Right lobe of liver (tissue), 6 donors: ENCODE measurements around the gene S100PBP. TPM values are rescaled to one million over a fixed set of nuclear protein-coding genes. Genes with fewer than 3 reads are reported as not detected.

Source experiments
- ATAC-seq, 4 donors: fragments of 200-7000 bp; cut with Tn5 transposase; one replicate each; pipeline ENCODE4 v1.9.1; 2020; ENCODE audit warnings: mild to moderate bottlenecking in 4 of 4, moderate library complexity in 4 of 4
- DNase-seq, 3 donors: peaks; one replicate each; pipeline ENCODE4 v3.0.0-alpha.2; 2020
- H3K27ac ChIP-seq, 3 donors: fragments of 200-600 bp; one replicate each; pipeline ENCODE4 v1.8.0; 2022
- H3K27me3 ChIP-seq, 2 donors: fragments of 200-600 bp; one replicate each; pipeline ENCODE4 v1.8.0; 2022
- H3K36me3 ChIP-seq, 4 donors: fragments of 200-600 bp; sonication (generic) in 1 of 4; one replicate each; pipeline versions ENCODE4 v1.5.1 to v1.8.0; 2017 to 2022; ENCODE audit warnings: control low read depth in 1 of 4
- H3K4me1 ChIP-seq, 4 donors: fragments of 200-600 bp; sonication (generic) in 1 of 4; one replicate each; pipeline versions ENCODE4 v1.5.1 to v1.8.0; 2017 to 2022; ENCODE audit warnings: control low read depth in 1 of 4
- H3K4me3 ChIP-seq, 3 donors: fragments of 200-600 bp; one replicate each; pipeline ENCODE4 v1.8.0; 2022
- H3K9me3 ChIP-seq, 4 donors: fragments of 200-600 bp; sonication (generic) in 1 of 4; one replicate each; pipeline versions ENCODE4 v1.5.1 to v1.8.0; 2017 to 2022; ENCODE audit warnings: control low read depth in 1 of 4
- POLR2A ChIP-seq: fragments of 450-650 bp; IDR thresholded peaks from one replicate; pipeline ENCODE4 v1.6.1; 2017; ENCODE audit warnings: antibody characterized with exemption, mild to moderate bottlenecking
- WGBS: methylation state at CpG from one replicate; pipeline ENCODE4 v1.1.6; 2018; ENCODE audit warnings: low coverage, low lambda C conversion rate; ENCODE audit not compliant: insufficient coverage; ENCODE audit errors: missing lambda C conversion rate; 5-methylcytosine and 5-hydroxymethylcytosine counted together
- intact Hi-C, 2 donors: fragments of 100-400 bp; cut with DNase I; formaldehyde crosslinking; loops; one replicate each; pipeline versions ENCODE4 v1.11.2 to v1.14.1; 2022
- total RNA-seq, 6 experiments: library from RNA; depleted of rRNA in 2 of 6; stranded (reverse); fragments of >200 nt in 2 of 6; fragmentation: NEBNext Ultra II Directional in 3 of 6; extraction: Animal tissue kit (Norgen Biotek cat#: 25700) in 3 of 6; gene quantifications; one replicate each; pipeline versions ENCODE4 v1.1.0 to v1.2.4, GENCODE V29; 2016 to 2023
- TF ChIP-seq, protein P1 (sequence below), 4 donors: fragments of 200-600 bp in 3 of 4; fragments of 450-650 bp in 1 of 4; IDR thresholded peaks; one replicate each; pipeline versions ENCODE4 v1.5.1 to v1.8.0; 2016 to 2022; ENCODE audit warnings: antibody characterized with exemption in 4 of 4, mild to moderate bottlenecking in 2 of 4
- donor health status: DM: no; HTN: yes; CAD: no.
- donor health status: DM: no; HTN: no; CAD: no.
- donor health status: DM: no; HTN: no; CAD: no.
- donor health status: DM: no; HTN: yes; CAD: no.
- donor health status: DM: no; HTN: yes; CAD: no.

The S100PBP gene
- total RNA-seq, 6 experiments from 2014 or later, result 7.6 to 14.6 (median 10.5) TPM

DNA sequence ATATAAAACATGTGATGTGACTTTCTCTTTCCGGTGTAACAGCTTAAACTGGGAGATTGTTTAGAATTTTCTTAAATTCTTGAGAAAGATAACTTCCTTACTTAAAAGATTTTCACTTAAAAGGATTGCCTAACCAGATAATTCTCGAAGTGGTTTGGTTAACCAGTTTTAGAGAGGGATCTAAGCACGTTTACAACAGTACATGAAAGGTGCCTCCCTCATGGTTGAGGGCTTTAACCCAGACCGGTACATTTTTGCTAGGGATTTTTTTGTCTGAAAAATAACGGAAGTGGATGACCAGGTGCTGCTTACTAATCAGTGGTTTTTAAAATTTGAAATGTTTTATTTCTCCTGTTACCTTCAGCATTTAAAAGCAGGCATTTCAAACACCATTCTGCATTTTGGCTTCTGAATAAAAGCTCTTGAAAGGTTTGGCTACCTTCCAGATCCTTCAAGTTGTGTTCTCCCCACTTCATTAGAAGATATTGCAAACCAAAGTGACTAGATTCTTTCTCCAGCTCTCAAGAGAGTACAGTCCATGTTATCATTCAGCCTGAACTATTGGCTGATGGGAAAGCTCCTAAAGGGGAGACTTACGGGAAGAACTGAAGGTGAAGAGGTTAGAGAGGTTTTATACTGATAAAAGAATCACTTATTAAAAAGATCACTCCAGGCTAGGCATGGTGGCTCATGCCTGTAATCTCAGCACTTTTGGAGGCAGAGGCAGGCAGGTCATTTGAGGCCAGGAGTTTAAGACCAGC lies 12.8 kb downstream of the S100PBP start:
- DNase-seq (no peak), ATAC-seq (no peak)
- intact Hi-C loops, result no loop called here
- peaks cover 0 to 60% (median 19%) of the 10 kb centered on the region in 4 donors for H3K36me3 ChIP-seq
- no peaks in the 10 kb centered on the region for H3K9me3 ChIP-seq
- 70% methylated on average over 6 of the region's 6 CpGs for WGBS
- no peaks in the 10 kb centered on the region for H3K27me3 ChIP-seq
- H3K4me3 ChIP-seq, result no peak overlapping the region
- TF ChIP-seq, protein P1, sequence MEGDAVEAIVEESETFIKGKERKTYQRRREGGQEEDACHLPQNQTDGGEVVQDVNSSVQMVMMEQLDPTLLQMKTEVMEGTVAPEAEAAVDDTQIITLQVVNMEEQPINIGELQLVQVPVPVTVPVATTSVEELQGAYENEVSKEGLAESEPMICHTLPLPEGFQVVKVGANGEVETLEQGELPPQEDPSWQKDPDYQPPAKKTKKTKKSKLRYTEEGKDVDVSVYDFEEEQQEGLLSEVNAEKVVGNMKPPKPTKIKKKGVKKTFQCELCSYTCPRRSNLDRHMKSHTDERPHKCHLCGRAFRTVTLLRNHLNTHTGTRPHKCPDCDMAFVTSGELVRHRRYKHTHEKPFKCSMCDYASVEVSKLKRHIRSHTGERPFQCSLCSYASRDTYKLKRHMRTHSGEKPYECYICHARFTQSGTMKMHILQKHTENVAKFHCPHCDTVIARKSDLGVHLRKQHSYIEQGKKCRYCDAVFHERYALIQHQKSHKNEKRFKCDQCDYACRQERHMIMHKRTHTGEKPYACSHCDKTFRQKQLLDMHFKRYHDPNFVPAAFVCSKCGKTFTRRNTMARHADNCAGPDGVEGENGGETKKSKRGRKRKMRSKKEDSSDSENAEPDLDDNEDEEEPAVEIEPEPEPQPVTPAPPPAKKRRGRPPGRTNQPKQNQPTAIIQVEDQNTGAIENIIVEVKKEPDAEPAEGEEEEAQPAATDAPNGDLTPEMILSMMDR (IDR thresholded peaks at IDR 0.05), result no peak
- TF ChIP-seq POLR2A, result no peak
- no peak overlapping the region for H3K27ac ChIP-seq
- peaks cover 0 to 14% (median 3%) of the 10 kb centered on the region in 4 donors for H3K4me1 ChIP-seq

DNA sequence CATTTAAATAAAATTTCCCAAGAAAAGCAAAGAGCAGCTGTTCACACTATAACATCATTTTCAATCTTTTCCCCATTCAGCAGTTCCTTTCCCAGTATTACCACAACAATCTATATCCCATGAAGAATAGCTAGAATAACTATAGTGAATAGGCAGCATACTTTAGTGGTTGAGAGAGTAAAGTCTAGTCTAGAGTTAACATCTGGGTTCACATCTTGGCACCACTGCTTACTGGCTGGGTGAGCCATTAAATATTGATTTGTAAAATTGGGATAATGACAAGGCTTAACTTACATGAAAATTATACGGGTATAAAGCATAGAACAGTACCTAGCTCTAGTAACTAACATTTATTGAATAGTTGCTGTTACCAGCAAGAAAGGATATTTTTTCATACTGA lies 14.4 kb downstream of the S100PBP start:
- TF ChIP-seq, protein P1 (IDR thresholded peaks at IDR 0.05), result no peak
- TF ChIP-seq POLR2A, result no peak
- Histone ChIP-seq H3K27me3 (no peaks in the 10 kb centered on the region), H3K9me3 (no peaks in the 10 kb centered on the region), H3K36me3 (peaks cover 0 to 49% (median 15%) of the 10 kb centered on the region in 4 donors), H3K27ac (no peak overlapping the region), H3K4me3 (no peak overlapping the region), H3K4me1 (peaks cover 0 to 14% (median 3%) of the 10 kb centered on the region in 4 donors)
- WGBS, result 21% methylated on average over 1 of the region's 1 CpG
- intact Hi-C loops, result no loop called here
- ATAC-seq (peak; percentile 82 to 92 (median 88)), DNase-seq (no peak)

DNA sequence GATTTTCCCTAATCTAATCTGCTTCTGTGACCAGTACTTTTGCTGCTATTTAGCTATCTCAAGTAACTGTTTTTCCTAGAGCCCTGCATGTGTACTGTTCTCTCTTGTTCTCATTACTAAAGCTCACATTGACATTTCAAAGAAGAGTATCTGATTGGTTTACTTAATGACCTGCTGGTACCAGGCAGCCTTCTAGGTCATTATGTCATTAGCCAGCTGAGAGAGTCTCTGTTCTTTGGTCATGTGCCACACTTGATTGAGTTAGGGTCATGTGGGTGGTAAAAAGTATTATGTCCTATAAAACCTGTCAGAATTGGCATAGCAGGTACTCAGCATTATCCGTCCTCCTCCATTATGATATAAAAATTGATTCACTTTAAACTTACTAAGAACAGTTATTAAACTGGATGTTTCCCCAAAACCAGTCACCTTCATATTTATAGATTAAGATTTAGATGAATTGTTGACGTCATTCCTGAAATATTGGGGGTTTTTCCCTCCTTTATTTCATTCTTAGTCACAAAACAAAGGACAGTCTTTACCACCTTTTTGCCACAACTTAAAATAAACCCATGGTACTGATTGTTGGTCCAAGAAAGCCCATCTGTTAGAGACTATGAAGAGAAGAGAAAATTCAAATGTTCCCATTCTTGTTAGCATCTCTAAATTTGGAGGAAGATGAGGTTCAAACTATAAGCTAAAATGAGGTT lies 31.1 kb downstream of the S100PBP start:
- H3K27ac ChIP-seq, result no peak overlapping the region

DNA sequence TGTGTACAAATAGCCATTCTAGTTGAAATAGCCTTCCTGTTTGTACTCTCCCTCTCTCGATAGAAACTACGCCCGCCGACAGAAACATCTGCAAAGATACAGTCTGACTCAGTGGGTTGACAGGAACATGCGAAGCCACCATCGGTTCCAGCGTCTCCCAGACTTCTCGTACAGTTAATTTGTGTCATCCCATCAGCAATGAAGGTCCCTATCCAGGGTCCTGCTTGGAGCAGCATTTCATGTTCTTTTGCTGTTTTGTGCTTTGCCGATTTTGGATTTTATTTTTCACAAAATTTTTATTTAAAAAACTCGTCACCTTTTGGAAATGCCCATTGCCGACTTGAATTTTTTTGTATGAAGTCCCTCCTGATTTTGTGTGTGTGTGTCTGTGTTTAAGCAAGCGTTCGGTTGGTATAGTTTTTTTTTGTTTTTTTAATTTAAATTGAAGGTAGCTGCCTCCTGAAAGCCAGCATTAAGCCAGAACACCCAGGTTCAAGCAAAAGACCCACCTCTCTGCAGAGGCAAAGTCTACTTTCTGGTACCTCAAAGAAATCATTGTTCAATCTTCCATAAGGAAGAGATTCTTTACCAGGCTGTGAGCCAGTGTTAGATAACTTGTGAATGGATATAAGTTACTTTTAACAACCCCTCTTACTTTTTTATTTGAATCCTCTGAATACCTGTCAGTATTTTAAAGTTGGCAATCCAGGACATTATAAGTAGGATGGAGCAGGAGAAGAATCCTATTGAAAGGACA lies 38.6 kb downstream of the S100PBP start:
- H3K4me1 ChIP-seq, result peaks cover 0 to 9% (median 4%) of the 10 kb centered on the region in 4 donors
- TF ChIP-seq POLR2A, result no peak
- TF ChIP-seq, protein P1 (IDR thresholded peaks at IDR 0.05), result no peak
- peaks cover 0 to 24% (median 7%) of the 10 kb centered on the region in 4 donors for H3K36me3 ChIP-seq
- intact Hi-C loops, result no loop called here
- H3K4me3 ChIP-seq, result no peak overlapping the region
- ATAC-seq (no peak), DNase-seq (no peak)
- no peaks in the 10 kb centered on the region for H3K27me3 ChIP-seq
- no peaks in the 10 kb centered on the region for H3K9me3 ChIP-seq
- 91% methylated on average over 13 of the region's 13 CpGs for WGBS
- no peak overlapping the region for H3K27ac ChIP-seq

More for the DNA sequence above, 31.1 kb downstream of the S100PBP start:
- ATAC-seq (no peak), DNase-seq (no peak)
- TF ChIP-seq, protein P1 (IDR thresholded peaks at IDR 0.05), result no peak
- no peak for TF ChIP-seq POLR2A
- Histone ChIP-seq H3K36me3 (peaks cover 0 to 10% (median 2%) of the 10 kb centered on the region in 4 donors), H3K4me3 (no peak overlapping the region), H3K9me3 (no peaks in the 10 kb centered on the region), H3K27me3 (no peaks in the 10 kb centered on the region), H3K4me1 (no peaks in the 10 kb centered on the region)
- intact Hi-C loops, result no loop called here
- WGBS, result 38% methylated on average over 2 of the region's 2 CpGs
